ENCODE data around the gene R3HDM2. TPM values are rescaled to one million over a fixed set of nuclear protein-coding genes. Genes with fewer than 3 reads are reported as not detected.

Gene R3HDM2
- total RNA-seq, 1 donor from 2014 or later: 86.8 TPM

DNA sequence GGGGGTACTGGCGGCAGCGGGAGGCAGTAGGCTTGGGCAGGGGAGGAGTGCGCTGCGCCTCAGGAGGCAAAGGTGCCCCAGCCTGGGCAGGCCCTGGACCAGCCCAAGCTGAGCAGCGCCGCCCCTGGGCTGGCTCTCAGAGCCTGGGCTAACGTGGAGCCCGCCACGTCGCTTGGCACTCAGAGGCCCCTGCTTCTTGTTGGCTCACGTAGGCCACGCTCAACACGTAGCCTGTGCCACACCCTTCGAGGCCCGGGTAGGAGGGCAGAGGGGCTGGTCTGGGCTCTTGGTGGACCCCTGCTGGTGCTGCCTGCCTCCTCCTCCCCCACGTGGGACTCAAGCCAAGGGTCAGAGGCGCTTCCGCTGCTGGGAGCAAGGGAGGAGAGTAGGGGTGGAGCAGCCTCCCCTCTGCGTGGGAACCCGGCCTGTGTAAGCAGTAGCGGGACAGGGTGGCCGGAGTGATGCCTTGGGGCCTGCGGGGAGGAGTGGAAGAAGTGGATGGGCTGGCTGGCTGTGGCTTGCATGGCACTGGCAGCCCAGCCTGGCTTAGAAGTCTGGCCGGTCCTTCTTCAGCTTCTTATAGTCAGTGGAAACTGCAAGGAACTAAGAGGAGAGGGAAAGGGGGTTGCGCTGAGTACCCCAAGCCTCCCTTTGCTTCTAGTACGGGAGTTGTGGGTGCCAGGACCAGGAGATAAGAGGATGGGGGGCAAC is 195.7 kb downstream of the R3HDM2 start:
- Mint-ChIP-seq H3K4me1 (ENCODE audit: low read depth) (peaks cover 18% of the 10 kb centered on the region), H3K4me3 (ENCODE audit: low read depth) (no peak overlapping the region), H3K9me3 (ENCODE audit: low read depth) (no peaks in the 10 kb centered on the region), H3K36me3 (ENCODE audit: insufficient read depth) (peaks cover 30% of the 10 kb centered on the region), H3K27me3 (peaks cover 53% of the 10 kb centered on the region), H3K27ac (no peak overlapping the region)
- no peak for TF ChIP-seq CTCF (IDR thresholded peaks at IDR 0.05; ENCODE audit: unreplicated experiment)
- no peak for DNase-seq (ENCODE audit: low spot score, unreplicated experiment)

- H3K4me1 Mint-ChIP-seq (ENCODE audit: low read depth): peaks cover 20% of the 10 kb centered on the region
- no peaks in the 10 kb centered on the region for H3K9me3 Mint-ChIP-seq (ENCODE audit: low read depth)
- no peak for TF ChIP-seq CTCF (IDR thresholded peaks at IDR 0.05; ENCODE audit: unreplicated experiment)
- H3K4me3 Mint-ChIP-seq (ENCODE audit: low read depth): no peak overlapping the region
- H3K27me3 Mint-ChIP-seq: peaks cover 47% of the 10 kb centered on the region
- peaks cover 30% of the 10 kb centered on the region for H3K36me3 Mint-ChIP-seq (ENCODE audit: insufficient read depth)
- no peak overlapping the region for H3K27ac Mint-ChIP-seq
- DNase-seq (ENCODE audit: low spot score, unreplicated experiment): no peak
Observed at GRCh38 chr12:57234571-57235016, 196.2 kb downstream of the R3HDM2 start.

DNA sequence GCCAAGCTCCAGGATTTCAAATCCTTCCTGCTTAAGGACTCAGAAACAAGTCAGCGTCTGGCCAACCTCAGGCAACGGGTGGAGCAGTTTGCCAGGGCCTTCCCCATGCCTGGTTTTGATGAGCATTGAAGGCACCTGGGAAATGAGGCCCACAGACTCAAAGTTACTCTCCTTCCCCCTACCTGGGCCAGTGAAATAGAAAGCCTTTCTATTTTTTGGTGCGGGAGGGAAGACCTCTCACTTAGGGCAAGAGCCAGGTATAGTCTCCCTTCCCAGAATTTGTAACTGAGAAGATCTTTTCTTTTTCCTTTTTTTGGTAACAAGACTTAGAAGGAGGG is 196.6 kb downstream of the R3HDM2 start:
- Mint-ChIP-seq H3K27me3 (peaks cover 43% of the 10 kb centered on the region), H3K36me3 (ENCODE audit: insufficient read depth) (peaks cover 30% of the 10 kb centered on the region), H3K4me1 (ENCODE audit: low read depth) (peaks cover 23% of the 10 kb centered on the region)

GRCh38 chr12:57233357-57234232 is 197.2 kb downstream of the R3HDM2 start:
- H3K4me3 Mint-ChIP-seq (ENCODE audit: low read depth): peak overlapping the region; percentile 11
- peaks cover 22% of the 10 kb centered on the region for H3K4me1 Mint-ChIP-seq (ENCODE audit: low read depth)
- peaks cover 30% of the 10 kb centered on the region for H3K36me3 Mint-ChIP-seq (ENCODE audit: insufficient read depth)
- H3K9me3 Mint-ChIP-seq (ENCODE audit: low read depth): no peaks in the 10 kb centered on the region
- no peak for DNase-seq (ENCODE audit: low spot score, unreplicated experiment)
- H3K27ac Mint-ChIP-seq: no peak overlapping the region
- no peak for TF ChIP-seq CTCF (IDR thresholded peaks at IDR 0.05; ENCODE audit: unreplicated experiment)
- H3K27me3 Mint-ChIP-seq: peaks cover 39% of the 10 kb centered on the region

More for the DNA sequence above, 196.6 kb downstream of the R3HDM2 start:
- no peak for TF ChIP-seq CTCF (IDR thresholded peaks at IDR 0.05; ENCODE audit: unreplicated experiment)
- Mint-ChIP-seq H3K27ac (no peak overlapping the region), H3K9me3 (ENCODE audit: low read depth) (no peaks in the 10 kb centered on the region), H3K4me3 (ENCODE audit: low read depth) (peak overlapping the region; percentile 11)
- no peak for DNase-seq (ENCODE audit: low spot score, unreplicated experiment)

- peaks cover 28% of the 10 kb centered on the region for H3K27me3 Mint-ChIP-seq
- peaks cover 25% of the 10 kb centered on the region for H3K4me1 Mint-ChIP-seq (ENCODE audit: low read depth)
- no peak overlapping the region for H3K27ac Mint-ChIP-seq
- TF ChIP-seq CTCF (IDR thresholded peaks at IDR 0.05; ENCODE audit: unreplicated experiment): no peak
- H3K36me3 Mint-ChIP-seq (ENCODE audit: insufficient read depth): peaks cover 30% of the 10 kb centered on the region
- H3K4me3 Mint-ChIP-seq (ENCODE audit: low read depth): no peak overlapping the region
- no peak for DNase-seq (ENCODE audit: low spot score, unreplicated experiment)
- no peaks in the 10 kb centered on the region for H3K9me3 Mint-ChIP-seq (ENCODE audit: low read depth)
Observed at GRCh38 chr12:57232156-57232756, 198.6 kb downstream of the R3HDM2 start.

Measured in progenitor cell of endocrine pancreas (in vitro differentiated cells).